GM19397 (cell line): Measurements from ENCODE around the gene SLC49A4.

Source experiments
- ATAC-seq: cut with Tn5 transposase; IDR thresholded peaks from one replicate; pipeline ENCODE4 v1.9.1; 2021; ENCODE audit warnings: mild to moderate bottlenecking, moderate library complexity; ENCODE audit not compliant: unreplicated experiment

SLC49A4 gene

DNA sequence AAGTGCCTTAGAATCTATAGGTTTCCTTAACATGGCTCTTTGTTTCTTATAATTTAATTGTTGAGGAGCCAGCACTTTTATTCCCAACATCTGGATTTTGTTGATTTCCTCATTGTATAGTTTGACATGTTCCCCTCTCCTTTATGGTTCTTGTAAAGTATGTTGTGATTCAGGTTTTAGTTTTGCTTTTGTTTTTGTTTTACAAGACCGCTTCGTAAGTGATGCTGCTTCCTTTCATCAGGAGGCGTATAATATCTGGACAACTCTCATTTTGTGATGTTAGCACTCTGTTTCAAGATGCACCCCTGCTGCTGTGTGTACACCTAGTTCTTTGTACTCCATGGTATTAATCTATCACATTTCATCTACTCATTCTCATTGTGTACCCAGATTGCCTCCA is 48.7 kb downstream of the SLC49A4 start:
- ATAC-seq, result no peak

DNA sequence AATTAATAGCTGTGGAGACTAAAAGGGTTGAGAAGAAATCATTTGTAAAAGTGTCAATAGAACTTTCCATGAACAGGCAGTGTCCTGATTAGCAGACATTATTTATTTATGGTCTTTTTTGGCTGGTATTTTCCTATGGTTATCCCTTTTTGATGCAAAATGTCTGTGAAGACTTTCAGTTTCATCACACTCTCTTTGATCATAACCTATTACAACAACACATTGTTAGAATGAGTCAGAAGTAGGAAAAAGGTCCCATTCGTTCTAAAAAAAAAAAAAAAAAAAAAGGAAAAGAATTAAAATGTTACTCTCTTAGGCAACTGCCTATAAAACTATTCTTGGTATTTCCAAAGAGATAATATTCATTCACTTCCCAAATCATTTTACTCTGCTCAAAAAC is 62.1 kb downstream of the SLC49A4 start:
- no peak for ATAC-seq

DNA sequence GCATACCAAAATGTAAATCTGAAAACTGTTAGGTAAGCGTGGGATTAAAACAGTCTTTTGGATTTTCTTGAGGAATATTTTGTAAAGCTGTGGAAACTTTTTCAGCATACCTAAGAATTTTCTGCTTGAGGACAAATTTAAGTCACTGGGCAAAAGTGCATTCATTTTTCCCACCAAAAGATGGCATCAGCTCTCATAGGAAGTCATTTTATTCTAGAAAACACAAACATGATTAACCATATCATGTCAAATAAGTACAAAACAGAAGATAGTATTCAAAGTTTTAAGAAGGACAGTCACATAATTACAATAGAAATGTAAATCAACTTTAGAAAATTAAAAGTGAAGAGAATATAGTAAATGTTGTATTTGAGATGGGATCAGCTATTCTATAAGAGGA is 63.5 kb downstream of the SLC49A4 start:
- no peak for ATAC-seq

DNA sequence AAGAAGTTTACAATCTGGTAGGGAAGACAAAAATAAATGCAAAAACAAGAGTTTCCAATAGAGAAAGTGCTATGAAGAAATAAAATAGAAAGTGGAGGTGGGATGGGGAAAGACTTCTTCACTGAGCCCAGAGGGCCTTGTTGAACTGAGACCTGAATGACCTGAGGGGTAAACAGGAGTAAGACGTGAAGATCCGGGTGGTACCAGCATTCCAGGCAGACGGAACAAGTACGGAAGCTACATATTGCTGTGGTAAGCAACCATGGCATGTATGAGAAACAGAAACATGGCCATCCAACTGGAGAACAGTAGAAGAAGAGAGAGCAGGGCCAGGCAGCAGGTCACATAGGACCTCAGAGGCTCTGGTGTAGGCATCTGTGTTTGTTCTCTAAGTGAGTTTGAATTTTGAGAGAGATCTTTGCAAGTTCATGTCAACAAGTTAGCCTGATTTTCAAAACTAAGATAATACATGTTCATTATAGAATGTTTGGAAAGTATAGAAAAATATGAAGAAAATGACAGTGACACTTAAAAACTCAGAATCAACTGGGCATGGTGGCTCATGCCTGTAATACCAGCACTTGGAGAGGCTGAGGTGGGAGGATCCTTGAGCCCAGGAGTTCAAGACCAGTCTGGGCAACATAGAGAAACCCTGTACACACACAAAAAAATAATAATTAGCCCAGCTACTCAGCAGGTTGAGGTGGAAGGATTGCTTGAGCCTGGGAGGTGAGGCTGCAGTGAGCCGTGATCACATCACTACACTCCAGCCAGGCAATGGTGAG is 64.3 kb downstream of the SLC49A4 start:
- ATAC-seq, result no peak

DNA sequence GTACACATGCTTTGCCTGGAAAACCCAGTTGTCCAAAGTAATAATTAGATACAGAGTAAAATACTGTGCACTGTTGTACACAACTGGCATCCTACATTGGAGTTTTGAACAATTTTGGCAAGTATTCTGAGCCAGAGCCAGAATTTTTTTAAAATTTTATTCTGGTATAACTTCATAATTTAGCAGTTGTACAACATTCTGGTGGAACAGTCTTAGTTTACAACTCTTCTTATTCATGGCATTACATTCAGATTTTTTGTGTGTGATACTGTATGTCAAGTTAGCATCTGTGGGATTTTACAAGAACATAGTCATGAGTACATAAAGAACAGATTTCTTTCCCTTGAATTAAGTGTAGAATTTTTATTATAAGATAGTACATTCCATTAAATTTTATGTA is 67.5 kb downstream of the SLC49A4 start:
- ATAC-seq, result no peak

DNA sequence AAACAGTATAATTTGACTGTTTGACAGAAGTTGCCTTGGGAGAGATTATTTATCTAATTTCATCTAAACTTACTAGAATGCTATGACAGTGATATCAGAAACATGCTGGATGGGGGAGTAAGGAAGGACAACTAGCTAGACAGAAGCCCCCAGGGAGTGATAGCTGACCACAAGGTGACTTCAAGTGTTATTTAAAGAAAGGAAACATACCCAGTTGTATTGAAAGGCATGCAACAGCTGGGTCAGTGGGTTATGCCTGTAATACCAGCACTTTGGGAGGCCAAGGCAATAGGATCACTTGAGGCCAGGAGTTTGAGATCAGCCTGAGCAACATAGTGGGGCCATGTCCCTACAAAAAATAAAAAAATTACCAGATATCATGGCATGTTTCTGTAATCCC is 69.6 kb downstream of the SLC49A4 start:
- ATAC-seq, result no peak

DNA sequence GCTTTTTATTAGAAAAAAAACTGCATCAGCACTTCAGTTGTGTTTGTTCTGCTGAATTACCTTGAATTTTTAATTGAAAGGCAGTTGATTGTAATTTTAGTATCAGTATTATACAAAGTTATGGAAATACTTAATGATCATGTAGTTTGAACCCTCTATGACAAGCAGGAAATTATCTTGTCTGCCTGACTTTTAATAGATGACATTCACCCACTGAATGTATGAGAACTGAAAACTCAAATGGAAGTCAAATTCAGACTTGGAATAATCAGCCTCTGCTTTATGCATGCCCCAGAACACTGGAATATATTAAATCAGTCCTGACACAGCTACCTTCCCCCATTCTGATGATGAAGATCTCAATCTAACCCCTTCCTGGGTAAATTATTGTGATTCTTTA is 73.5 kb downstream of the SLC49A4 start:
- ATAC-seq, result no peak

DNA sequence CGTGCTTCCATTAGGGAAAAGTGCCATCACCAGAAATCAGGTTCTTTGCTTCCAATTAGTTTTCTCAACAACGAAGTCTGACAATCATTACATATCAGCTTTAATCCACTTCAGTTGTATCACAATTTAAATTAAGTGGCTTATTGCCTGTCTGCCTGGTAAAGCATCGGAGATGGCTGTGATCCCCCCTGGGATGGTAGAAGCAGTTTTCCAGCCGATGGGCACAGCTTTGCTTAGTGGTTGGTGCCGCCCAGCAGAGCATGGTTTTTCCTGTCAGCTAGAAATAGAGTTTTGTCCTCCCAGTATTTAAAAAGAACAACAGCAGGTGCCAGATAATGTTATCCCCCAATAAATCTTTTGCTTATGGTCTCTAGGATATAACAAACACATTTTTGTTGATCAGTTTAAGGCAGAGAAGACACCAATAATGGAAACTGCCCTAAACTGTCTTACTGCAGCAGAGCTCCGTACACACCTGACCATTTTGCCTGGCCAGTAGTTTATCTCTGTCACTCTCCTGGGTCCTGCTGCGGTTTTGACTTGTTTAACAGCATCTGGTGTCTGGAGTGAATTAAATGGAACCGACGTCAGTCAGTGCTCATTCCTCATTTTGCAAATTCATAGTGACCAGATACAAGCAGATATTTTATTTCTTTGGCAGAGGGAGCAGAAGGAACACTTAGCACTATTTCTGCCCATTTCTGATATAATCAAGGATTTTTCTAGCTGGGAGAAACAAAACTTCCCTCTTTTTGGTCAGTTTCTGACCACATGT is 79.1 kb downstream of the SLC49A4 start:
- no peak for ATAC-seq

DNA sequence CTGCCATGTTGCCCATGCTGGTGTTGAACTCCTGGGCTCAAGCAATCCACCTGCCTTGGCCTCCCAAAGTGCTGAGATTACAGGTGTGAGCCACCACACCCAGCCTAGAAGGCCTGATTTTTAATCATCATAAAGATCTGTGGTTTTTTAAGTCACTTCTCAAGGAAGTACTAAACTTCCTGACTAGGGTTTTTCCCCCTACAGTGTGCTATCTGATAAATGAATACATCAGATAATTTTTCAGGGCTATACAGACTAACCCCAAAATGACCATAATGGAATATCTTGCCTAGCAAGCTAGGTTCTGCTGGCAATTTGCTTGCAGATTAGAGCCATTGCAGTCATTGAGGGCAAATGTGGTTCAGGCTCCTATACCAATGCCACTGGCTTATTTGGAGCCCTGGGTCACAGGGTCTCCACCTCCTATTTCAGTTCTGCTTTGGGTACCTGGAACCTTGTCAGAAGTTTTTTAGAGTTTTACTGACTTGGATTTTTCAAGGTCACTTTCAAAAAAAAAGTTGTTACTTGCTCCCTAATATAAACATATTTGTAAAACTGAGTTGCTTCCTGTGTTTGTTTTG is 80.8 kb downstream of the SLC49A4 start:
- no peak for ATAC-seq

DNA sequence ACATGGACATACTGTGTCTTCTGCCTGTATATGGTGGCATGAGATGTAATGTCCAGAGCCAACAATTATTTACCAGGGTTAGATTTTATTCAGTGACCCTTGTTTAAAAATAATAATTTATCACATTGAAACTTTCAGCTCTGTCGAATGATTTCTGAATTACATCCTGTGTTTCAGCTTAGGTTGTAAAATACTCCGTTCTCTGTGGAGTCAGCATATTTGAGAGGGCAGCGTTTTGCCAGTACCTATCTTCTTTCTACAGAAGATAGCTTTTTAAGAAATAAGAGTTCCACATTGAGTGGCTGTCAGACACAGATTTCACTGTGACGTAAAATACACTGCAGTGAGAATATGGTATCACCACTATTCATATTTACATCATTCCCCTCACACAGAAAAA is 85.3 kb downstream of the SLC49A4 start:
- ATAC-seq, result no peak

DNA sequence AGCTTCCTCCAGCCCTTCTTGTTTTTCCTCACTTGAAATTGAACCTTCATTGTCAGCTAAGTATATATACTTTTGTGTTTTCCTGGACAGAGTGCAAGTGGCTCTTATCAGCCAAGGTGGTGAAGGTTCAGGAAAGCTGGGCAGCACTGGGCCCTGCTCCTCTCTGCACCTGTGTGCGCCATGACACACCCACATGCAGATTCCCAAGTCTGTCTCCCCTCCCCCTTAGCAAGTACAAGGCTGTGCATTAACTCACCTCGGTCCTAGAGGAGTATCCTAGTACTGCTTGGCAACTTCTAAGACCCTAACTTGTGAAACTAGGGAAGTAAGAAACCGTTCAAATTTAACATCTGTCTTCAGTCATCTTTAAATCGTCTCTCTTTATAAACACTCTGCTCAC is 85.8 kb downstream of the SLC49A4 start:
- no peak for ATAC-seq

DNA sequence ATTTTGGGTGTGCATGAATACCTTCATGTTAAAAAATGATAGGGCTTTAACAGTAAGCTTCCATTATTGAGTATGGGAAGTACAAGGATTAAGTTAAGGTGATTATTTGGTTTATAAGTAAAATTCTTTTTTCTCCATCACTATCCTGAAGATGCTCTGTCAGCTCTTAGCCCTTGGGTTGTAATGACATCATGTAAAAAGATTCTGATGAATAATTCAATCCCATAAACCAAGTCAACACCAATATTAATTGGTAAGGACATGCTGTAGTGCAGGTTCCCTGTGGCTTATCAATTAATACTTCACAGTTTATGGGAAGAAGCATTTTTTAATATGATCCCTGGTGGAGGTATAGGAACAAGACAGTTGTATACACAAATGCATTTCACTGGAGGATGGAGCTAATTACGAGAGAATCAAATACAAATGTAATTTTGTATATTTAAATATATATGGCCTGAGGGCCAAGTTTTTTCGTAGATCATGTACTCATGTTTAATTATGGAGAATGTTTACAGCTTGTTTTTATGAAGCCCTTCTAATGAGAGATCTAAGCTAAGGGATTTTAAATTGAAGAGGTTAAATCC is 87.6 kb downstream of the SLC49A4 start:
- no peak for ATAC-seq

DNA sequence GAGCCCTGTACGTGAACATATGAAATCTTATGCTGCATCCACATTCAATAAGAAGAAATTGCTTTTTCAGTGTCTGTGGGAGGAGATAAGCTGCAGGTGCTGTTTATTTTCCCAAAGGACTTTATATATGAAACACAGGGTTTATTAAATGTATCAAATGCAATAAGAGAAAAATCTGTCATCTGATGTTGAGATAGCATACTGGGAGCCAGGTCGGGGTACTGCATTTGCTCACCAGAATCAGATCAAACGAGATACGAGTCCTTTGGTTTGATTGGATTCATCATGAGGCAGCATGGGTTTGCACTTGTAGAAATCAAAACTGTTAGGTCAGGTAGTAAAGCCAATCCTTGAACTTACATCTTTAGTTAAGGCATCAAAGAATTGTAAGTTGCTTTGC is 91.4 kb downstream of the SLC49A4 start:
- no peak for ATAC-seq

DNA sequence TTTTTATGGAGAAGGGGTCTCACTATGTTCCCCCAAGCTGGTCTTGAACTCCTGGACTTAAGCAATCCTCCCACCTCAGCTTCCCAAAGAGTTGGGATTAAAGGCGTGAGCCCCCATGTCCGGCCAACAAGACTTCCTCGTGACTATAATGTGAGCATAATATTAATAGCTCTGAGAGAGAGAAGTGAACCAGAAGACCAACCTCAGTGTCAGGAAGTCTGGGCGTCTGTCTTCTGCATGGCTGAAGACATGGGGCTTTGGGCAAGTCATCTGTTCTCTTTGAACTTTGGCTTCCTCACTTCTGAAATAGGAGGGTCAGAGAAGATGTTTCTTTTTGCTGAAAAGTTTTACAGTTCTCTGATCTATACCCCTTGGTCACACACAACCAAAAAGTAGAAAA is 92.1 kb downstream of the SLC49A4 start:
- no peak for ATAC-seq

DNA sequence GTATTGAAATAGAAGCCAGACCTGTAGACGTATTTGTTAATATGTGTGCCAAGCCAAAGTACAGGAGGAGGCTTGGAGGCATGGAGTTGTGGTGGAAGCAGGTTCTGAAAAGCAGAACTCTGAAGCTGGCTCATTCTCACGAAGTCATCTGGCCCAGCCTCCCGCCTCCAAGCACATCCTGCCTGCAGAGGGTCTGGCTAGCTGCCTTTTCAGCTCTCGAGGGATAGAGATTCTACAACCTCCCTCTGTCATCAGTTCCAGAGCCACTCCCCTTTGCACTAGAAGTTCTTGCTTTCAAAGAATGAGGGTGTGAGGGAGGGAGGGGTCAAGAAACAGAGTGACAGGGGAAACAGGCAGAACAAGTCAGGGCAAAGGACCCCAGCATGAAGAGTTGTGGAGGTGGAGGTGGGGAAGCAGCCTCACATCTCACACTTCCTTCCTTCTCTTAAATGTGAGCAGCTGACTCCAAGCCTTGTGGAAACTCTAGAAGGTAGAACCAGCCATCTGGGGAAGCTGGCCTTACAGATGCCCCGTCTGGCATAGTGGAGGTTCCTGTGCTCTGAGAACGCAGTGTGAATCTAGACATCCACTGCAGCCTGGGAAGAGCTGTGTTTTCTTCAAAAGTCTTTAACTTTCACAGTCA is 95.3 kb downstream of the SLC49A4 start:
- no peak for ATAC-seq

DNA sequence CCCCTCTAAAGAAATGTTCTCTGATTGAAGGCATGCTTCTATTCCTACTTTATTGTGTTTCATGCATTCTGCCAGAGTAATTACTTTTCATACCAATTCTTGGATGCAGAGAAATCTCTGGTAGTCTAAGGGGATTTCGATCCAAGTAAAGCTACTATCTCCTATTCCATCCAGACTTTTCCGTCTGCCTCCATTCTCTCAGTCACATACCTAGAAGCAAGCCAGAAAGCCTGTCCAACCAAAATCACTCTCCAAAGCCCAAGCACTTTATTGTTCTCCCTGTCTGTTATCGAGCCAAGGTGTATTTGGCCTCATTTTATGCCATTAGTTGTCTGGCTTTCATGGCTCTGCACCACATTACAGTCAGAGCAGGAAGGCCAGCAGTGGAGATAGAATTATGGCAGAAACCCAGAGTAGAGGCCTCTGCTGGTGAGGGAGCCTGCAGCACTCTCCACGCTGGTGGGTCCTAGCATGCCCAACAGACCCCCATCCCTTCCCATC is 95.9 kb downstream of the SLC49A4 start:
- no peak for ATAC-seq

DNA sequence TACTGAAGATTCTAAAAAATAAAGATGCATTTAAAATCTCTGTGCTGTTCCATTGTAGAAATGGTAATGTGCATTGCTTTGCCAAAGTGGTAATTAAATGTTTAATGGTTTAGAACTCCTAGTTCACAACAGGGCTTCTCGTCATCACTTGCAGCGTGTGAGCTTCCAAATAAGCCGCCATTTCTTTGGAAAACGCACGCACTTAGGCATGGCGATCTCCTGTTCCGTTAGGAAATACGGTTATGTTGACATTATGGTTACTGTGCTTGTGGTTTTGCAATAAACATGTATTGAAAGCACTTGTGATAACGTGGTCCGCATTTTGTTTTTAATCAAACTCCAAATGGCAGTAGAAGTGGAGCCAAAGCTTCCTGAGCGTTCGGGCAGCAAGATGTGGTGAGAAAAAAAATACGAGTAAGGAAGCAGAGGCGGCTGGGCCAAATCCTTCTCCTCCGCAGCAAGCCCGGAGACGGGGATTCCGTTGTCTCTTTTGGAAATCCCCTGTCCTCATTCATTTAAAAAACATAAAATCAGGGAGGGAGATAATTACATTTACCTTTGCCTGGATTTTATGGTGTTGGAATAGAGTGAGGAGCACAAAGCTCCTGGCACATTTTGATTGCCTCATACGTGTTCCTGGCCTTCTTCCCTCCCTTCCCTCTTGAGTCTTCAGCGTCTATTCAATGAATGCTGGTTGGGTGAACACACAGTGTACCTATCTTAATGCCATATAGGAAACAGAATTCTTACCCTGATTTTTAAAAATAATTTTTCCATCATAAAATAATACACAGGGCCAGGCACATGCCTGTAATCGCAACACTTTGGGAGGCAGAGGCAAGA is 97.5 kb downstream of the SLC49A4 start:
- no peak for ATAC-seq

DNA sequence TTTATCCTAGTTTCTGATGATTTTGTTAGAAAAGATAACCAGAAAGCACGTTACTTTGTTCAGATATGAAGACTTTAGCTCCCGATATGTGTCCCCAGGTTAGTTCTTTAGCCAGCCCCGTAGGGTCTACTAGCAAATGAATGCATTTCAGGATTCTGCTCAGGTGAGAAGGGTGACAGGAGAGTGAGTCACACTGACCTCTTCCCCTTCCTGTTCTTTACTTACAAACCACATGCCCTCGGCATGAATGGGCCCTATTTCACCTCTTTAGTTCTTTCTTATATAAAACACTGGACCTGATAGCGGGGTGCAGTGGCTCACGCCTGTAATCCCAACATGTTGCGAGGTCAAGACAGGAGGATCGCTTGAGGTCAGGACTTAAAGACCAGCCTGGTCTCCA is 98.4 kb downstream of the SLC49A4 start:
- ATAC-seq, result no peak

DNA sequence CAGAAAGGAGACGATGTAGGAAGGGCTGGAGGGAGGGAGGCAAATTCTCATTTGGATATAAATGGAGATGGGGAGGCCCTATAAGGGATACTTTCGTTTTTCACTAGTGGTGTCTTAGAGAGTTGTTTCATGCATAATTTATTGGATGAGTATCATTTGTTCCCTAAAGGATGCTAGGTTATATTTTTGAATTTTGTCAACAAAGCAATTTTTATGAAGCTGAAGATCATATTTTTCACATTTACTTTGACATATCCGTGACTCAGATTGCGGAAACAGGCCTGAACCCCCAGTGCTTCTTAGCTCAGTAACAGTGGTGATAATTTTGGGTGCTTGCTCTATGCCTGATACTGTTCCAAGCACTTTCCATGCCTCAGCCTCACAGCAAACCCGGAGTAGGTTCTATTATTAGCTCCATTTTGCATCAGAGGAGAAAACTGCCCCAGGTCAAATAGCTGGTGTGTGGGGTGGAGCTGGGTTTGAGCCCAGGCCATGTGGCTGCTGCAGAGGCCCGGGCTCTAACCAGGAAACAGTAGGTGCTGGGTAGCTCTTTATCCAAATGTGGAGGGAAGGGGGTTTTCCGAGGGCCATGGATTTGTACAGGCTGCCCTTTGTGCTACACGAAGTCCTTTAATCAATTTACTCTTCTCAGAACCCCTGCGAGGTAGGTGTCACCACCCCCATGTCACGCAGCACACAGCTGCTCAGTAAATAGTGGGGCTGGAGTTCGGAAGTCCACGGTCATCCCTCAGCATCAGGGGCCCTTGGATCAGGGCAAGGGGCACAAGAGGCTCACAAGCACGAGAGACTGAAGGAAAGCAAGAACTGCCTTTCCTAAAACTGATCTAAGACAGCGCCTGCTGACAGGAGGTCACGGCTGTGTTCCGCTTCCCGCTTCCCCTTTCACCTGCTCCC is 99.1 kb downstream of the SLC49A4 start:
- ATAC-seq, result no peak
